Keratinocyte (primary cell): ENCODE data around the gene SNX20. TPM values are rescaled to one million over a fixed set of nuclear protein-coding genes. Genes with fewer than 3 reads are reported as not detected.

Source experiments
- DNase-seq: peaks from one replicate; pipeline ENCODE4 v3.0.0-alpha.2; 2011; ENCODE audit warnings: low read depth, missing footprints, low spot score
- FAIRE-seq: peaks from 2 replicates; lab custom pipeline; 2011; peaks lifted over from hg19 to GRCh38; lab: Jason Lieb, UNC
- H2AFZ ChIP-seq: 2 replicates; pipeline ENCODE4 v1.6.0; 2012; ENCODE audit warnings: low read length, control low read depth, inconsistent platforms; ENCODE audit not compliant: control insufficient read depth
- H3K27ac ChIP-seq: 2 replicates; pipeline ENCODE4 v1.5.1; 2011; ENCODE audit warnings: low read length; ENCODE audit not compliant: control insufficient read depth, insufficient read depth
- H3K27me3 ChIP-seq: 3 replicates; pipeline ENCODE4 v1.6.0; 2011; ENCODE audit warnings: low read length; ENCODE audit not compliant: control insufficient read depth, insufficient read depth; ENCODE audit errors: extremely low read depth
- H3K36me3 ChIP-seq, 2 experiments: 2 replicates in 1 of 2; 3 replicates in 1 of 2; pipeline ENCODE4 v1.5.1; 2011; ENCODE audit warnings: low read length in 2 of 2, mild to moderate bottlenecking in 1 of 2; ENCODE audit not compliant: control insufficient read depth in 2 of 2, insufficient read depth in 2 of 2; ENCODE audit errors: extremely low read depth in 1 of 2
- H3K4me1 ChIP-seq: 3 replicates; pipeline ENCODE4 v1.5.1; 2011; ENCODE audit warnings: low read length; ENCODE audit not compliant: control insufficient read depth, insufficient read depth; ENCODE audit errors: extremely low read depth
- H3K4me2 ChIP-seq: 3 replicates; pipeline ENCODE4 v1.6.0; 2011; ENCODE audit warnings: low read depth, low read length; ENCODE audit not compliant: control insufficient read depth, insufficient read depth; ENCODE audit errors: extremely low read depth
- H3K4me3 ChIP-seq, 3 experiments: fragments of 200-600 bp in 1 of 3; sonication (generic) in 1 of 3; 2 replicates in 2 of 3; 3 replicates in 1 of 3; pipeline ENCODE4 v1.5.1; 2011 to 2016; ENCODE audit warnings: low read length in 3 of 3, mild to moderate bottlenecking in 3 of 3, control low read depth in 2 of 3, inconsistent platforms in 1 of 3, low read depth in 1 of 3, mixed read lengths in 1 of 3, mixed run types in 1 of 3, moderate library complexity in 1 of 3; ENCODE audit not compliant: control insufficient read depth in 2 of 3, insufficient read depth in 2 of 3; ENCODE audit errors: extremely low read depth in 1 of 3
- H3K79me2 ChIP-seq: 2 replicates; pipeline ENCODE4 v1.6.0; 2012; ENCODE audit warnings: low read length; ENCODE audit not compliant: control insufficient read depth, insufficient read depth
- H3K9ac ChIP-seq: 3 replicates; pipeline ENCODE4 v1.6.0; 2011; ENCODE audit warnings: low read length; ENCODE audit not compliant: control insufficient read depth, insufficient read depth; ENCODE audit errors: extremely low read depth
- H3K9me1 ChIP-seq: 3 replicates; pipeline ENCODE4 v1.6.0; 2011; ENCODE audit warnings: low read length; ENCODE audit not compliant: control insufficient read depth, insufficient read depth; ENCODE audit errors: extremely low read depth
- H3K9me3 ChIP-seq: 2 replicates; pipeline ENCODE4 v1.5.1; 2012; ENCODE audit warnings: low read depth, low read length; ENCODE audit not compliant: control insufficient read depth
- H4K20me1 ChIP-seq: 3 replicates; pipeline ENCODE4 v1.6.0; 2011; ENCODE audit warnings: low read length; ENCODE audit not compliant: control insufficient read depth, insufficient read depth; ENCODE audit errors: extremely low read depth
- EZH2 ChIP-seq: IDR thresholded peaks from one replicate; pipeline ENCODE4 v1.6.1; 2012; ENCODE audit warnings: inconsistent platforms, mild to moderate bottlenecking, low read length, moderate library complexity
- dilution Hi-C: fragments of 300-500 bp; cut with MboI; formaldehyde crosslinking; loops from one replicate; pipeline ENCODE4 v1.7.0; 2020; ENCODE audit warnings: low sequenced_read_pairs; ENCODE audit not compliant: extremely low pct_ligation_motif_present
- polyA plus RNA-seq, 5 experiments: library from polyadenylated mRNA; depleted of rRNA in 3 of 5; stranded (reverse) in 3 of 5; stranded (forward) in 1 of 5; unstranded in 1 of 5; fragments of >200 nt; gene quantifications; 1 replicate in 1 of 5; 2 replicates in 3 of 5; 3 replicates in 1 of 5; pipeline versions ENCODE4 v1.2.1 to v1.2.3, GENCODE V29; 2011 to 2012; ENCODE audit warnings: missing spikeins in 2 of 5, low read depth in 1 of 5, low replicate concordance in 1 of 5
- TF ChIP-seq, protein P1 (sequence below), 3 experiments: IDR thresholded peaks in 1 of 3; conservative IDR thresholded peaks in 1 of 3; optimal IDR thresholded peaks in 1 of 3; 2 replicates in 2 of 3; 3 replicates in 1 of 3; pipeline versions ENCODE3 to v1.5.1; 2011; ENCODE audit warnings: low read length in 3 of 3, mild to moderate bottlenecking in 3 of 3, moderate library complexity in 2 of 3, control low read depth in 1 of 3, inconsistent platforms in 1 of 3; ENCODE audit not compliant: insufficient read depth in 2 of 3; ENCODE audit errors: extremely low read depth in 1 of 3

SNX20 gene
- polyA plus RNA-seq, 1 donor (not counting 4 experiments of a cell fraction or from before 2014, with no cell fraction given) = not detected

DNA sequence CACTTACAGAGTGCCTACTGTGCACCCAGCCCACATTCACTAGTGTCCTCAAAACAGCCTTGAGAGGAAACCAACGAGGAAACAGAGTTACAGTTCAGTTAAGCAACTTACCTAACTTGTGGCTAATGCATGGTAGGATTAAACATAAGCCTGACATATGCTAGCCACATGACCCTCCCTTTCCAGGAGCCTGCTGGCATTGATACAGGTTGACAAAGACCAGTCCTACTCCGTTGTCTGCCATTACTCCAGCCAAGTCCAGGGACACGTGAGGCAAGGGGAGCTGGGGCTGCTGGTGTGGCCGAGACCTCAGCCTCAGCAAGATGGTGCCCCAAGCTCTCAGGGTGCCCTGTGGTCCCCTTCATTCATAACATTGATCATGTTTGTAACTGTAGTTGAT, 37.9 kb downstream of the SNX20 start:
- no peak for FAIRE-seq
- no peaks in the 10 kb centered on the region for H3K4me1 ChIP-seq

DNA sequence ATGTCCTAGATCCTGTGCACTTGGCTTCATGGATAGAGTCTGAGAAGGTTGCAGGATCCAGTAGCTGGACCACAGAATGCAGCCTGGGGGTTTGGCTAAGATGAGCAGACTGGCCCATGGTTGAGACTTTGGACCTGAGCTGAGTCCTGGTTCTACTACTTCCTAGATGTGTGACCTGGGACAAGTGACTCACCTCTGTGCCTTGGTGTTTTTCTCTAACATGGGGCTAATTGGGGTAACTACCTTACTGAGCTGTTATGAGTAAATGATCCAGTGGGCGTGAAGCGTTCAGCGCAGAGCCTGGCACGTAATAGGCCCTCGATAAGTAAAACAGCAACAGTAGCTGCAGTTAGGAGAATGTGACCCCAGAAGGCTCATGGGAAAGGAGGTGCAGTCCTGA, 38.8 kb downstream of the SNX20 start:
- no peak overlapping the region for H2AFZ ChIP-seq
- DNase-seq (no peak), FAIRE-seq (no peak)
- H3K4me2 ChIP-seq = no peak overlapping the region
- no peaks in the 10 kb centered on the region for H3K27me3 ChIP-seq
- H3K4me1 ChIP-seq = no peaks in the 10 kb centered on the region
- no peaks in the 10 kb centered on the region for H4K20me1 ChIP-seq
- no peaks in the 10 kb centered on the region for H3K9me1 ChIP-seq
- no peak overlapping the region for H3K27ac ChIP-seq
- H3K4me3 ChIP-seq = no peak overlapping the region
- dilution Hi-C loops = no loop called here
- no peak for TF ChIP-seq EZH2
- TF ChIP-seq, protein P1, sequence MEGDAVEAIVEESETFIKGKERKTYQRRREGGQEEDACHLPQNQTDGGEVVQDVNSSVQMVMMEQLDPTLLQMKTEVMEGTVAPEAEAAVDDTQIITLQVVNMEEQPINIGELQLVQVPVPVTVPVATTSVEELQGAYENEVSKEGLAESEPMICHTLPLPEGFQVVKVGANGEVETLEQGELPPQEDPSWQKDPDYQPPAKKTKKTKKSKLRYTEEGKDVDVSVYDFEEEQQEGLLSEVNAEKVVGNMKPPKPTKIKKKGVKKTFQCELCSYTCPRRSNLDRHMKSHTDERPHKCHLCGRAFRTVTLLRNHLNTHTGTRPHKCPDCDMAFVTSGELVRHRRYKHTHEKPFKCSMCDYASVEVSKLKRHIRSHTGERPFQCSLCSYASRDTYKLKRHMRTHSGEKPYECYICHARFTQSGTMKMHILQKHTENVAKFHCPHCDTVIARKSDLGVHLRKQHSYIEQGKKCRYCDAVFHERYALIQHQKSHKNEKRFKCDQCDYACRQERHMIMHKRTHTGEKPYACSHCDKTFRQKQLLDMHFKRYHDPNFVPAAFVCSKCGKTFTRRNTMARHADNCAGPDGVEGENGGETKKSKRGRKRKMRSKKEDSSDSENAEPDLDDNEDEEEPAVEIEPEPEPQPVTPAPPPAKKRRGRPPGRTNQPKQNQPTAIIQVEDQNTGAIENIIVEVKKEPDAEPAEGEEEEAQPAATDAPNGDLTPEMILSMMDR (optimal IDR thresholded peaks at IDR 0.05 in 1 of 3, IDR thresholded peaks at IDR 0.05 in 1 of 3, conservative IDR thresholded peaks at IDR 0.05 in 1 of 3; ENCODE audit: extremely low read depth in 1 of 3, insufficient read depth in 2 of 3, low read length in 3 of 3) = no peak
- no peak overlapping the region for H3K9ac ChIP-seq
- no peaks in the 10 kb centered on the region for H3K36me3 ChIP-seq
- H3K9me3 ChIP-seq = no peaks in the 10 kb centered on the region
- no peaks in the 10 kb centered on the region for H3K79me2 ChIP-seq

More for the DNA sequence above, 37.9 kb downstream of the SNX20 start:
- no peak overlapping the region for H3K27ac ChIP-seq
- H3K36me3 ChIP-seq = no peaks in the 10 kb centered on the region
- no peak overlapping the region for H3K9ac ChIP-seq
- no peak overlapping the region for H3K4me3 ChIP-seq
- dilution Hi-C loops = no loop called here
- no peaks in the 10 kb centered on the region for H3K9me1 ChIP-seq
- no peaks in the 10 kb centered on the region for H3K79me2 ChIP-seq
- H3K27me3 ChIP-seq = no peaks in the 10 kb centered on the region
- no peaks in the 10 kb centered on the region for H3K9me3 ChIP-seq
- H4K20me1 ChIP-seq = no peaks in the 10 kb centered on the region
- no peak overlapping the region for H3K4me2 ChIP-seq
- no peak for TF ChIP-seq EZH2
- TF ChIP-seq, protein P1 (optimal IDR thresholded peaks at IDR 0.05 in 1 of 3, IDR thresholded peaks at IDR 0.05 in 1 of 3, conservative IDR thresholded peaks at IDR 0.05 in 1 of 3; ENCODE audit: extremely low read depth in 1 of 3, insufficient read depth in 2 of 3, low read length in 3 of 3) = no peak
- DNase-seq = no peak
- no peak overlapping the region for H2AFZ ChIP-seq
